Right lobe of liver (tissue), 4 donors: ENCODE measurements around the gene TPM1.

Experiments
- POLR2A ChIP-seq: fragments of 450-650 bp; IDR thresholded peaks from one replicate; pipeline ENCODE4 v1.6.1; 2017; ENCODE audit warnings: antibody characterized with exemption, mild to moderate bottlenecking
- TF ChIP-seq, protein P1 (sequence below), 4 donors: fragments of 200-600 bp in 3 of 4; fragments of 450-650 bp in 1 of 4; IDR thresholded peaks; one replicate each; pipeline versions ENCODE4 v1.5.1 to v1.8.0; 2016 to 2022; ENCODE audit warnings: antibody characterized with exemption in 4 of 4, mild to moderate bottlenecking in 2 of 4
- donor health status: DM: no; HTN: no; CAD: no.
- donor health status: DM: no; HTN: no; CAD: no.
- donor health status: DM: no; HTN: yes; CAD: no.

DNA sequence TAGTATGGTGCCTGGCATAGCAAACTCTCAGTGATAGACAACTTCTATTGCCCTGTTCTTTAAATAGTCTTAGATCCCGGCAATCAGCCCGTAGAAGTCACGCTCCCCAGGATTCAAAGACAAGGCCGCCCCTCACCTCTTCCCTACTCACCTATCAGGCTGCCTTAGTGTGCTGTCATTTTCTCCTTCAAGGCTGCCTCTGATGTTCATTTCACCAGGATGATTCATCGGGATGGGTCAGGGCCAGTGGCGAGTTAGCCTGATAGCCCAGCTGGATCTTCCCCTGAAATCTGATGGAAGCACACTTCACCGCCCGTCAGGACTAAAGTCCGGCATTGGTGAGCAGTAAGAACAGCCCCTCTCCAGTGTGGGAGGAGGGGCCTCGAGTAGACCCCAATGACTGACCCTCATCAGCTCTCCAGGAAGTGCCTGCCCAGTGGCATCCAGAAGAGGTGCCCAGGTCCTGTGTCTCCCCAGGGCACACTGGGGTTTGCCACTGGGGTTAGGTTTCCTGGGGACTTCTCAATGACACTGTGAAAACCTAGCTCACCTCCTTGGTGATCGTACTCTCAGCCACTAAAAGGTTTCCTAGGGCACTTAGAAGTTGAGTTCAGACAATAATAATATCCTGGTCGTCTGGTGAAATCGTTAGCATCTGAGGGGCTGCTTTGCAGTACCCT, 37.5 kb downstream of the TPM1 start:
- TF ChIP-seq, protein P1, sequence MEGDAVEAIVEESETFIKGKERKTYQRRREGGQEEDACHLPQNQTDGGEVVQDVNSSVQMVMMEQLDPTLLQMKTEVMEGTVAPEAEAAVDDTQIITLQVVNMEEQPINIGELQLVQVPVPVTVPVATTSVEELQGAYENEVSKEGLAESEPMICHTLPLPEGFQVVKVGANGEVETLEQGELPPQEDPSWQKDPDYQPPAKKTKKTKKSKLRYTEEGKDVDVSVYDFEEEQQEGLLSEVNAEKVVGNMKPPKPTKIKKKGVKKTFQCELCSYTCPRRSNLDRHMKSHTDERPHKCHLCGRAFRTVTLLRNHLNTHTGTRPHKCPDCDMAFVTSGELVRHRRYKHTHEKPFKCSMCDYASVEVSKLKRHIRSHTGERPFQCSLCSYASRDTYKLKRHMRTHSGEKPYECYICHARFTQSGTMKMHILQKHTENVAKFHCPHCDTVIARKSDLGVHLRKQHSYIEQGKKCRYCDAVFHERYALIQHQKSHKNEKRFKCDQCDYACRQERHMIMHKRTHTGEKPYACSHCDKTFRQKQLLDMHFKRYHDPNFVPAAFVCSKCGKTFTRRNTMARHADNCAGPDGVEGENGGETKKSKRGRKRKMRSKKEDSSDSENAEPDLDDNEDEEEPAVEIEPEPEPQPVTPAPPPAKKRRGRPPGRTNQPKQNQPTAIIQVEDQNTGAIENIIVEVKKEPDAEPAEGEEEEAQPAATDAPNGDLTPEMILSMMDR (IDR thresholded peaks at IDR 0.05), result no peak
- no peak for TF ChIP-seq POLR2A
